ENCODE data around the gene PPP2R5C.
"Not testable (repeated sequence)": the region's sequence is repeated elsewhere in the genome, so short reads cannot be mapped to it uniquely, and the experiment has no call there.

PPP2R5C gene

DNA sequence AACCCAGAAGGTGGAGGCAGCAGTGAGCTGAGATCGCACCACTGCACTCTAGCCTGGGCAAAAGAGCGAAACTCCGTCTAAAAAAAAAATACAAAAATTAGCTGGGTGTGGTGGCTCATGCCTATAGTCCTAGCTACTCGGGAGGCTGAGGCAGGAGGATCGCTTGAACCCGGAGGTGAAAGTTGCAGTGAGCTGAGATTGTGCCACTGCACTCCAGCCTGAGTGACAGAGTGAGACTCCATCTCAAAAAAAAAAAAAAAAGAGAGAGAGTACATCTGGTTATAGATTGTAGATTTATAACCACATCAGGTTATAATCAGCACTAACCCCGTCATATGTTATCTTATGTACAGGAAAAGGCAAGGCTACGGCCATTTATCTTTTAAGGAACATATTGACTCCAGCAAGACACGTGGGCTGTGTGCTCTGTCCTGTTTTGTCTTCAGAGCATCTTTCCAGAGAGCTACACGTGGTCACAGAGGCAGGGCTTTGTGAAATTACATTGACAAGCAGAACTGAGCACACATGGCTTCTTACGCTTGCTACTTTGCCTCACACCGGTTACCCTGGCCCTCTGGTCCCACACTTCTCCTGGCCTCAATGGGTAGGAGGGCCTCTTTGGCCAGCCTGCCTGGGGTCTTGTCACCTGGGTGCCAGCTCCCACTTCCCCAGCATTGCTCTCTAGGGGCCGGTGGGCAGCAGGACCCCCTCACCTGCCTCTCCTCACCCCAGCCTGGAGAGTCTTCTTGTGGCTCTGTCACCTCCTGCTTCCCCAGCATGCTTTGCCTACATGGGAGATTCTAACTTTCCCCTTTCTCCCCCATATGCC, 196.1 kb downstream of the PPP2R5C start:
- DNase-seq, result no peak

DNA sequence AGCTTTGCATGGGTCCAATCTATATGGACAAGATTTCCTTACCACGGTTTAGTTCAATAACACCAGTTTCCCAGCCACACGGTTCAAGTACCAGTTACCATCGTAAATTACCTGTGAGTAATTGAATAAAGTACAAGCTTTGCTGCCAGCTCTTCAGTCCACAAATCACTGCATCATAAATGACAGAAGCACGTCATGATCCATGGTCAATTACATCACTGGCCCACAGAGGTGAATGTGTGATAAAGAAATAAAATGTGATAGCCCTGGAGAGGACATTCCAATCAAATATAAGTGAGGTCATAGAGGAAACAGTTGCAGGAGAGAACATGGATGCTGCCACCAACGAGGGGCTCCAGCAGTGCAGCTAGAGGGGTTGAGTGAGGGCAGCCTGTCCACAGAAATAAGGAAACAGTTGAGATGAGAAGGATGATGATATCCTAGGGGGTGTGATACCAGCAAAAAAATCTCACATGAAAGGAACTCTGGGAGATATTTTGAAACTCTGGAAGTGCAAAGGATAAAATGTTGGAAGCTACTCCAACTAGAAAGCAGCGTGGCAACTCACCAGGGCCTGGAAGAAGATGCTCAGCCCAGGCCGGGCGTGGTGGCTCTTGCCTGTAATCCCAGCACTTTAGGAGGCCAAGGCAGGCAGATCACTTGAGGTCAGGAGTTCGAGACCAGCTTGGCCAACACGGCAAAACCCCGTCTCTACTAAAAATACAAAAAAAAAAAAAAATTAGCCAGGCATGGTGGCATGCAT, 197.1 kb downstream of the PPP2R5C start:
- DNase-seq, result no peak

DNA sequence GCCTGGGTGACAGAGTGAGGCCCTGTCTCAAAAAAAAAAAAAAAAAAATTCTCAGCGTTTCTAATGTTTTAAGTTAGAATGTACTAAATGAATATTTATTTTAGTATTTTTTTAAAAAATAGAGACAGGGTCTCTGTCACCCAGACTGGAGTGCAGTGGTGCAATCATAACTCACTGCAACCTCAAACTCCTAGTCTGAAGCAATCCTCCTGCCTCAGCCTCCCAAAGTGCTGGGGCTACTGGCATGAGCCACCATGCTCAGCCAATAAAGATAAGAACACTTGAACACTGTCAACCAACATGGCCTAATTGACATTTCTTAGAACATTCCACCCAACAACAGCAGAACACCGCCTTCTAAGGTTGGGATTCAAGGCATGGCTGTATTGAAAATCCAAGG, 197.8 kb downstream of the PPP2R5C start:
- no peak for DNase-seq

DNA sequence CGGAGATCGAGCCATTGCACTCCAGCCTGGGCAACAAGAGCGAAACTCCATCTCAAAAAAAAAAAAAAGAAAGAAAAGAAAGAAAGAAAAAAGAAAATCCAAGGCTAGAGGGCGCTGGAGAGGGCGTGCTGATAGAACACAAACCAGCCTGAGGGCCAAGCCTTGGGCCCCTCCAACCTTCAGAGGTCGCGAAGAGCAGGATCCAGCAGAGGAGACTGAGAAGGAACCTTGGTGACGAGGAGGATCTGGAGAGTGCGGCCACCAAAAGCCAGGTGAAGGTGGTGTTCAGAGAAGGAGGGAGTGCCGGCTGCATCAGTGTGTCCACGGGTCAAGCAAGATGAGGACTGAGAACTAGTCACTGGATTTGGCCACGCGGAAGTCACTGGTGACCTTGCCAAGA, 198.7 kb downstream of the PPP2R5C start:
- DNase-seq, result no peak

DNA sequence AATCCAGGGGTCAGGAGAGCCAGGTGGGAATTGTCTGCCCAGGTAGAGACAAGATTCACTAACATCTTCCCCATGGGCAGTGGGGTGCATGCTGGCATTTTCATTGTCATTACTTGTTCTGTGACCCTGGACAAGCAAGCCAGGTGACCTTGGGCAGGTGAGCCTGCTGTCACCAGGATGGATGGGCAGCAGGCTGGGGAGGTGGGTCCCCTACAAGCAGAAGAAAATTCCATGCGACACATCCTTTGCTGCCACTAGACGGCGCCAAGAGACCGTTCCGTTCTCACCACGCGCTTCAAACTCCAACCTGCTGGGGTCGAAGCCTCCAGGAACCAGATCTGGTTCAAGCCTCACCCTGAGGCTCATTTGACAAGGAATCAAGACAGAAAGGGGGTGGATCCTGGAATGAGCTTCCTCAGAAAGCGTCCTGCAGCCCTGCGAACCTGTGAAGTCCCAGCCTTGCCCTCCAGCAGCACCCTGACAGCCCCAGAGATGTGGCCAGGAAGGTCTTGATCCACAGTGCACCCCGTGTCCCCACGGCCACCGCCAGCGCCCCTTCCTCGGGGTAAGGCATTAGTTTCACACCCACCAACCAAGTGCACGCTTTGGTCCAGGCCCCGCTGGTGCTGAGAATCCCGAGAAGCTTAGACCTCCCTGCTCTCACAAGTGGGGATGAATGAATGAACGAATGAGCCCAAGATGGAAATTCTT, 199.7 kb downstream of the PPP2R5C start:
- peak; percentile 75 for DNase-seq

DNA sequence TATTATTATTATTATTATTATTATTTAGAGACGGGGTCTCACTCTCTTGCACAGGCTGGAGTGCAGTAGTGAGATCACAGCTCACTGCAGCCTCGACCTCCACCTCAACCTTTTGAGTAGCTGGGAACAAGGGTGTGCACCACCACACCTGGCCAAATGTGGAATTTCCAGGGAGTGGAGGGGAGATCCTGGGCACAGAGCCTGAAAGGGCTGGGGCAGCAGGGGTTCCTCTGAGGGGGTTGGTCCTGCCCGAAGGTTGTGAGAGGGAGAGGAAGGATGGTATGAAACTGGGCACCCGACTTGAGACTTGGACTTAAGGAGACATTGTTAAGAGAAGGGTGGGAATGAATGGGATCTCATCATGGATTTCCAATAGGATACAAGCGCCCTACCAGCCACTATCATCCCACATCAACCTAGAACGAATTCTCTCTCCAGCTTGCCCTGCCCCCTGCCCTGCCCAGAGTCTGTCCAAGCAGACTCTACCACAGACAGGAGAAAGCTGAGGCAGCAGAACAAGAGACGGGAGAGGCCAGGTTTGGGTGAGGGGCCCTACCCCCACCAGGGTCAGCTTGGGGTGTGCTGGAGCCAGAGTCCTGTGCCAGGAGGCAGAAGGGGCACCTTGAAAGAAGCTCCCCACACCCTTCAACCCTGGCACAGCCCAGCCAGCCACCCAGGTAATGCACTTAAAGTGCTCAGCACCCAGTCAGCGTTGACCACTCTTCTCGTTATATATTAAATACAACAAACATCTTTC, 200.4 kb downstream of the PPP2R5C start:
- DNase-seq, result no peak

DNA sequence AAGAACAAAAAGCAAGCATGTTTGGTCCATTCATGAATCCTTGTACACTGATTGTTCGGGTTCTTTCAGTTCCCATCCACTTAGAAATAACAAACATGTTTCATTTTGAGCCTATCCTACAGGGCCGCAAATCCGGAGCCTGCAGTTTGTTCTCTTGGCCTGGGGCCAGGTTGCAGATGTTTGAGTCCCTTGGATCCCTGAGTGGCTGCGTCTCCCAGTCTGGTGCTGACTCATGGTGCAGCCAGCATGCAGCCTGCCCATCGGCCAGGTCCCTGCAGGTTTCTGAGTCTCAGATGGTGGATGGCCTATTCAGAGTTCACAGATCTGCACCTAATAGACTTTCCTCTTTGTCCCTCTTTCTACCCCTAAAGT, 201.0 kb downstream of the PPP2R5C start:
- peak; percentile 86 for DNase-seq

DNA sequence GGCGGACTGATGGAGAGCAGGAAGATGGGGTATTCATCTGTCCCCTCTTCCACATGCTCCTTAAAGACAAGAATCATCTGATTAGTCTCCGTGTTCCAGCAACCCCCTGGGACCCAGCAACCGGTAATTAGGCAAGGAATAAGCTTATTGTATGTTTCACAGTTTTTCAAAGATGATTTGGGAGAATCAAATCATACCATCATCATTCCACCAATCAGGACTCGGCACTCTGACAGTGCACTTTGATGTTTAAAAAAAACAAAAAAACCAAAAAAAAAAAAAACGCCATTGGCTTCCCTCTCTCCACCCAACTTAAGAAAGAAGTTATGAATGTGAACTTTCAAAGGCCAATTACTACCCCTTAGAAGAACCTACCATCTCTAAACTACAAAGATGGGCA, 201.5 kb downstream of the PPP2R5C start:
- no peak for DNase-seq

DNA sequence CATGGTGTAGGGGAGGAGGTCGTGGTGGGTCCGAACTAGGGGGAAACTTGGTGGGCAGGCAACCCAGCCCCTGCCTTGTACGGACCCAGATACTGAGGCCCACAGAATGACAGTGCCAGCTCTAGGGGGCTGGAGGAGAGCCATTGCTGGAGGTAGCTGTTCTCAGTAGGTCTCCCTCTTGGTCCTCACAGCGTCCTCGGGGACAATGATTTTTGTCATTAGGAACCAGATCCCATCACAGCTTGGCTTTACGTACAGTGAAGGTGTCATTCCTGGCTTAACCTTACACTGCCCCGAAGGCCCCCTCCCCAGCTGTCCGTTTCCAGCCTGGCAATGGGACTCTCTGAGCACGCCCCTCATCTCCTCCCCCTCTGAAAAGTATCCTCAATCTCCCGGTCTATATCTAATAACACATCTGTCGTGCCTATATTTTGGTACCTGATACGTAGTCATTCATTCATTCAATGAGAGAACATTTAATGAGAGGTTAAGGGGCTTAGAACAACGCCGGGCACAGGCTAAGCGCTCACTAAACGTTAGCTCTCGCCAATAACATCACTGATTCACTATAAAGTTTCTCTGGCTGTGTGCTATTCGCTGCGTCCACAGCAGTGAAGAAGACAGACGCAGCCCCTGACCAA, 202.3 kb downstream of the PPP2R5C start:
- no peak for DNase-seq

DNA sequence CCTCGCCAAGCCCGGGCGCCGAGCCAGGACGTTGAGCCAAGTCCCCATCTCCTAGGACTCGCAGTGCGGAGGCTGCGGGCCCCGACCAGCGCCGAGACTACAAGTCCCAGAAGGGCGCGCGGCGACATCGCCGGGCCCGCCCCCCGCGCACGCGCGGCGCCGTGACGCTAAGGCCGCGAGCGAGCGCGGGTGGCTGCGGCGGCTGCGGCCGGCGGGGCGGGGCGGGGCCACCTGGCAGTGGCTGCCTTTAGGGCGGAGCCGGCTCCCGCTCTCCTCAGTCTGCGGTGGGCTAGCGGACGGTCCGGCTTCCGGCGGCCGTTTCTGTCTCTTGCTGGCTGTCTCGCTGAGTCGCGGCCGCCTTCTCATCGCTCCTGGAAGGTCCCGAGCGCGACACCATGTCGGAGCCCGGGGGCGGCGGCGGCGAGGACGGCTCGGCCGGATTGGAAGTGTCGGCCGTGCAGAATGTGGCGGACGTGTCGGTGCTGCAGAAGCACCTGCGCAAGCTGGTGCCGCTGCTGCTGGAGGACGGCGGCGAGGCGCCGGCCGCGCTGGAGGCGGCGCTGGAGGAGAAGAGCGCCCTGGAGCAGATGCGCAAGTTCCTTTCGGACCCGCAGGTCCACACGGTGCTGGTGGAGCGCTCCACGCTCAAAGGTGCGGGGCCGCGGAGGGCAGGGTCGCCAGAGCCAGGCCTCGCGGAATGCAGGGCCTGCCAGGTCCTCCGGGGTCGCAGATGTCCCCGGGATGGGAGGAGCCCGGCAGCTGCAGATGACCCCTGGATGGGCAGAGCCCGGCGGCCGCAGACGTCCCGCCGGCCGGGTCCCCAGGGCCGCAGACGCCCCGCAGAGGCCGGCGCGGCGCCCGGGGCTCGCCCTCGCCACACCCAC, 203.0 kb downstream of the PPP2R5C start, which contains the start of gene DYNC1H1:
Gene DYNC1H1, plus strand, starts transcription at position 277 of the 884 bp plus-strand sequence. Its CDS starts 119 bp downstream, at position 396.
- DNase-seq, result peak; percentile 94

DNA sequence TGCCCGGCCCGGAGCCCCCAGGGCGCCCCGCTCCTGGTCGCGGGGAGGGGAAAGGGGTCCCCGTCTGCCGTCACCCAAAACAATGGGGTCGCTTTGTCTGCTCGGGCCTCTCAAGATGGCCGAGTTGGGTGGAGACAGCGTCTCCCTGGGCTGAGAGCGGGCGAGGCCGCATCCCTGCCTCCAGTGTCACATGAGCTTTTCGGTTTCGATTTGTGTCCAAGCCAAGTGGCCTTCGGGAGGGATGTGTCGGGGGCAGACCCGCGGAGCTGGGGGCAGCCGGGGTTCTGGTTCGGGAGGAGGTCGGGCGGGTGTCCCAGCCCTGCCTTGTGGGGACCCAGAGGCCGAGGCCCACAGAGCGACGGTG, 203.7 kb downstream of the PPP2R5C start:
- peak; percentile 50 for DNase-seq

DNA sequence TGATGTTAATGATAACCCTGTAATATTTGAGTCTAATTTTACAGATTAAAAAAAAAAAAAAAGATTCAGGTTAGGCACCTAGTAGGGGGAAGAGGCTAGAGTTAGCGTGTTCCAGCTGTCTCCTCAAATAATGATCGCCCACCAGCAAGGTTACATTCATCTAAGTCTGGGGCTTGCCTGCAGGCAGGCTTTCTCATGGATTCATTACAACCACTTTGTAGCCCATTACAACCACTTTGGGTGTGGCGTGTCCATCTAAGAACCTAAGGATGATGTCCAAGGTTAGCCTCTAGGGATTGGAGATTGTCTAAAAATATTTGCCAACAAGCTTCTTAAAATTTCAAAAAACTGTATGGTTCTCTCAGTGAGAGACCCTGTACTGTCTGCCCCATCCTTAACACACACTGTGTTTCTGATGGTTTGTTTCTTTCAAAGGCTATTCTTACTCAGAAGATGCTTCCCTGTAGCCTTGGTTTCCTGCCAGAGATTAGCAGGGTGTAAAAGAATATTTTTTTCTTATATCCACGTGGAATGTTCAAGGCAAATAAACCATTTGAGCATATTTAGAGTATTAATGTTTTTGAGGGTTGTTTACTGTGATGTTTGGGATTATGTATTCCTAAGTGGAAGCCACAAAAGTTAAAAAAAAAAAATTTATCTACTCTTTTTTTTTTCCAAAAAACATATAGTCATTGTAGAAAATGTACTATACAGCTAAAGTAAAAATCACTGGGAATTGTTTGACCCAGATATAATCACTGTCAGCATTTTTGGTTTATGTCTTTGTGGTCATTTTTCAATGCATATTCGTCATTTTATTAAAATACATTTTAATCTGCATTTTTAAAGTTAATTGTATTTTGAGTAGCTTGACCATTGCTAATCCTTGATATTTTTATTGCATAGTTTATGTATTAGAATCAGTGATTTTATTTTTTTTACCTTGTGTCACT, 204.5 kb downstream of the PPP2R5C start:
- no peak for DNase-seq

DNA sequence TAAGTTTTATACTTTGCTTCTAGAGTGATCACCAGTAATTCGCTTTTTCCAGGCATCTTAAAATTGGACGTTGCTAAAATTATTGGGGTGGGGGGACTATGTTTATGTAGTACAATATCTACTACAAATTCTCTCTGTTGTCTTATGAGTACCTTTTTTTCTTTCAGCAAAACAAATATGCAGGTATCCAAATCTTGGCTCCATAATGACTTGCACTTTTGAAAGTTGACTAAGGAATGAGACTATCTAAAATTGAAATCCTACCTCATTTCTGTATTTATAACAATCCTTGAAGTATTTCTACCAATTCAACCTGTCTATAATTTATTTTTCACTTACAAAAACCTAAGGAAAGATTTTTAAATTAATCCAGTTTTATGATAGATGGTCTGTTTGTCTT, 205.2 kb downstream of the PPP2R5C start:
- DNase-seq, result no peak

DNA sequence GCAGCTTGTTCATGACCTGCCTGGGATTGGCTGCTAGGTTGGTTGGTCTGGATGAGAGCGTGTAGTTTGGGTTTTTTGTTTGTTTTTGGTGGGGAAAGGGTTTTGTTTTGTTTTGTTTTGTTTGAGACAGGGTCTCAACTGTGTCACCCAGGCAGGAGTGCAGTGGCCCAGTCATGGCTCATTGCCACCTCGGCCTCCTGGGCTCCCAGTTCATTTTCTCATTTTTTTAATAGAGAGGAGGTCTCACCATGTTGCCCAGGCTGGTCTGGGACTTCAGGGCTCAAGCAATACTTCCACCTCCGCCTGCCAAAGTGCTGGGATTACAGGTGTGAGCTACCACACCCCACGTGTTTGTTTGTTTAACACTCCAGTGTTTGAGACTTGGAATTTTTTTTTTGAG, 206.7 kb downstream of the PPP2R5C start:
- no peak for DNase-seq

DNA sequence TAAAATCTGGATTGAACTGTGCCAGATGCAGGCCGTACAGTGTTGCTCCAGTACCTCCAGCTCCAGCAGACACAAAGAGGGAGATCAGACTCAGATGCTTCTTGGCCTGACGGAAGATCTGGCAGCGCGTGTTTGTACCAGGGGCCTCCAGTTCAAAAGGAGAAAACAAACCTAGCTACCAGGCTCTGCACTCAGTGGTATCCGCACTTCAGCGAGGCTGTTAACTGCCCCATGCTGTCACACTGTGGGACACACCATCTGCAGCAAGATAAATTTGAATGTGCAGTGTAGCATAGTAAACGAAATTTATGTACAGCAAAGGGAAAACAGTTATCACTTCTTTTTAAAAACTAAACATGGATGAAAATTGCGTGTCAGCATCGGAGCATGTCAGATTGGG, 208.0 kb downstream of the PPP2R5C start:
- DNase-seq, result no peak

DNA sequence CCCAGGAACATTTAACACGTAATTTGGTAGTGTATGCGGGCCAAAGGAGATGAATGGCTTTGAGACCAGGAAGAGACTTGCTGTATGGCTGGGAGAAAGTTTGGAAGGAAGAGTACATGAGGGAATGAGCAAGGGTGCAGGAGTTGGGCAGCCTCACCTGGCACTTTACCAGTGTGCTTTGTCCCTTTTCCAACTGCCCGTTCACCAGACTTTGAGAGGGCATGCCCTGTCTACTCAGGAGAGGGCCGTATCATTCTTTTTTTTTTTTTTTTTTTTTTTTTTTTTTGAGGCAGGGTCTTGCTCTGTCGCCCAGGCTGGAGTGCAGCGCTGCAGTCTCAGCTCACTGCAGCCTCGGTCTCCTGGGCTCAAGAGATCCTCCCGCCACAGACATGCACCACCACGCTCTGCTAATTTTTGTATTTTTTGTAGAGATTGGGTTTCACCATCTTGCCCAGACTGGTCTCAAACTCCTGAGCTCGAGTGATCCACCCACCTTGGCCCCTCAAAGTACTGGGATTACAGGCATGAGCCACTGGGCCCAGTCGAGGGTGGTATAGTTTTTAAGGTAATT, 209.4 kb downstream of the PPP2R5C start:
- no peak for DNase-seq

DNA sequence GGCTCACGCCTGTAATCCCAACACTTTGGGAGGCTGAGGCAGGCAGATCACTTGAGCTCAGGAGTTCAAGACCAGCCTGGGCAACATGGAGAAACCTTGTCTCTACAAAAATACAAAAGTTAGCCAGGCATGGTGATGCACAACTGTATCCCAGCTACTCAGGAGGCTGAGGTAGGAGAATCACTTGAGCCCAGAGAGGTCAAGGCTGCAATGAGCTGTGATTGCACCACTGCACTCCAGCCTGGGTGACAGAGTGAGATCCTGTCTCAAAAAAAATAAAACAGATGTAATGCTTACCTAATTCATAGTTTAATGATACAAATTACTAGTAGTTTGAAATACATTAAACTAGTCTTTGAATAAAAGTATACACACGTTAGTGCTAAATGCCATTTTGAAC, 209.9 kb downstream of the PPP2R5C start:
- DNase-seq, result not testable (repeated sequence)

DNA sequence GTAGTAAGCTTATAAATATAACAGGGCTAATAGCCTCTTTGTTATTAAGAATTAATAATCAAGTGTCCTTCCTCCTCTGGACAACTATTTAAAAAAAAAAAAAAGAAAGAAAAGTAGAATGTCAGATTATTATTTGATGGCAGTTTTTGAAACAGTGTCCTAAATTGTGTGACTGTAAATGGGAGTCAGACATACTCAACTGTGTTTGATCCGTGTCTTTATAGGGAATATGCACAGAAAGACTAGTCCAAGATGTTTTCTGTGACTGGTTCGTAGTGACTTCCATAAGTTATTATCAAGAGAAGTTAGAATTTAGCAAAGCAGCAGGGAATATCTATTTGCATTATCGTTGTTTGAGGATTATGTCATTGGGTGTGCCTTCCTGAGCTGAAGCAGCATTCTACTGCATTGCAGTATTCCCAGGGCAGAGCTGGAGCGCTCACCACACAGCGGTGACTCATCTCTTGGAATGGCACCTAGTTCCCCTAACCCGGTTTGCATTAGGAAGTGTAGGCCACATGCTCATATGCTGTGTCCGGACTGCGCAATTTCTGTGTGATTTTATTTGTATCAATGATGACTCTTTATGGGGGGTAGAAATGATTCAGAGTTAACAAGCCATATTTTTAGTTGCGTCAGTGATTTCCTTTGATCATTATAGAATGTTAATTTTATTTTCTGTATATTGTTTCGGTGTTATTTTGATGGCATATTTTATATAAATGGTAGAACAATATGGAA, 210.8 kb downstream of the PPP2R5C start:
- no peak for DNase-seq

DNA sequence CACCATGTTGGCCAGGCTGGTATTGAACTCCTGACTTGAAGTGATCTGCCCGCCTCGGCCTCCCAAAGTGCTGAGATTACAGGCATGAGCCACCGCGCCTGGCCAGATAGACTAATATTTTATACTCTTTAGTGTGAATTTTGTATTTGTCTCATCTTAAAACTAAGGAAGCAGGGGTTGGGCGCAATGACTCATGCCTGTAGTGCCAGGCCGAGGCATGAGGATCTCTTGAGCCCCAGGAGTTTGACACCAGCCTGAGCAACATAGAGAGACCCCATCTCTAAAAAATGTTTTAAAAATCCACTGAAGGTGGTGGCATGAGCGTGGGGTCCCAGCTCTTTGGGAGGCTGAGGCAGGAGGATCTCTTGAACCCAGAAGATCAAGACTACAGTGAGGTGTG, 211.8 kb downstream of the PPP2R5C start:
- DNase-seq, result no peak
